ENCODE results near the gene BRINP1. TPM values are rescaled to one million over a fixed set of nuclear protein-coding genes. Genes with fewer than 3 reads are reported as not detected.

BRINP1 gene
- total RNA-seq, 2 experiments from 2014 or later = not detected

DNA sequence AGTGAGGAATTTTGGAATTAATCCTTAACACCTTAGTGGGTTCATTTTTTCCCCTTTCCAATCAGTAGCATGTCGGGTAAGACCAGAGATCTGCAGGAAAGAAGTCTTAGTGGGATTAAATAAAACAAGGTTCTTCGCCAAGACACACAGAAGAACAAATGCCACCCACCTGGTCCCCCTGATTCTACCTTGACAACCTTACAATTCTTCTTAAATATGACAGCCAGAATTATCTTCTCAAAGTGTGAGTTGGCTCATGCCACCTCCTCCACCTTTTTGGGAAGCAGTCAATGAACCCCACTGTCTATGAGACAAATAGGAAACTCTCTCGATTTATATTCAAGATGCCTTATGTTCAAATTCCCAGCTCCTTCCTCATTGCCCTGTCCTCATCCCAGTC, 105.1 kb downstream of the BRINP1 start:
- Mint-ChIP-seq H3K36me3 (ENCODE audit: low read depth) (no peaks in the 10 kb centered on the region), H3K27me3 (no peaks in the 10 kb centered on the region), H3K4me3 (no peak overlapping the region), H3K9me3 (peaks cover 4% of the 10 kb centered on the region), H3K27ac (no peak overlapping the region), H3K4me1 (ENCODE audit: low read depth) (no peaks in the 10 kb centered on the region)
- ChIA-PET CTCF (no interaction called here), POLR2A (no interaction called here)
- no peak for ATAC-seq (ENCODE audit: poor library complexity)
- Histone ChIP-seq H3K36me3 (ENCODE audit: insufficient read depth, low read length) (no peaks in the 10 kb centered on the region), H3K9me3 (ENCODE audit: control insufficient read depth in 1 of 2, insufficient read depth in 1 of 2, low read length in 2 of 2) (peaks cover 0 to 14% of the 10 kb centered on the region in 2 experiments), H3K27me3 (ENCODE audit: control insufficient read depth in 1 of 2, insufficient read depth in 2 of 2, low read length in 2 of 2) (no peaks in the 10 kb centered on the region), H3K4me3 (ENCODE audit: low read length) (no peak overlapping the region), H3K4me1 (ENCODE audit: insufficient read depth, low read length) (no peaks in the 10 kb centered on the region), H3K27ac (ENCODE audit: low read depth in 1 of 2, low read length in 2 of 2) (no peak overlapping the region)
- intact Hi-C loops (cut with DNase I, micrococcal nuclease) = no loop called here
- TF ChIP-seq, protein P1, sequence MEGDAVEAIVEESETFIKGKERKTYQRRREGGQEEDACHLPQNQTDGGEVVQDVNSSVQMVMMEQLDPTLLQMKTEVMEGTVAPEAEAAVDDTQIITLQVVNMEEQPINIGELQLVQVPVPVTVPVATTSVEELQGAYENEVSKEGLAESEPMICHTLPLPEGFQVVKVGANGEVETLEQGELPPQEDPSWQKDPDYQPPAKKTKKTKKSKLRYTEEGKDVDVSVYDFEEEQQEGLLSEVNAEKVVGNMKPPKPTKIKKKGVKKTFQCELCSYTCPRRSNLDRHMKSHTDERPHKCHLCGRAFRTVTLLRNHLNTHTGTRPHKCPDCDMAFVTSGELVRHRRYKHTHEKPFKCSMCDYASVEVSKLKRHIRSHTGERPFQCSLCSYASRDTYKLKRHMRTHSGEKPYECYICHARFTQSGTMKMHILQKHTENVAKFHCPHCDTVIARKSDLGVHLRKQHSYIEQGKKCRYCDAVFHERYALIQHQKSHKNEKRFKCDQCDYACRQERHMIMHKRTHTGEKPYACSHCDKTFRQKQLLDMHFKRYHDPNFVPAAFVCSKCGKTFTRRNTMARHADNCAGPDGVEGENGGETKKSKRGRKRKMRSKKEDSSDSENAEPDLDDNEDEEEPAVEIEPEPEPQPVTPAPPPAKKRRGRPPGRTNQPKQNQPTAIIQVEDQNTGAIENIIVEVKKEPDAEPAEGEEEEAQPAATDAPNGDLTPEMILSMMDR (IDR thresholded peaks at IDR 0.05) = no peak
- no peak for DNase-seq

- Histone ChIP-seq H3K9me3 (ENCODE audit: control insufficient read depth in 1 of 2, insufficient read depth in 1 of 2, low read length in 2 of 2) (peaks cover 0 to 9% of the 10 kb centered on the region in 2 experiments), H3K4me3 (ENCODE audit: low read length) (no peak overlapping the region), H3K4me1 (ENCODE audit: insufficient read depth, low read length) (no peaks in the 10 kb centered on the region), H3K27ac (ENCODE audit: low read depth in 1 of 2, low read length in 2 of 2) (no peak overlapping the region), H3K27me3 (ENCODE audit: control insufficient read depth in 1 of 2, insufficient read depth in 2 of 2, low read length in 2 of 2) (no peaks in the 10 kb centered on the region), H3K36me3 (ENCODE audit: insufficient read depth, low read length) (no peaks in the 10 kb centered on the region)
- no peaks in the 10 kb centered on the region for H3K27me3 Mint-ChIP-seq
- TF ChIP-seq, protein P1 (IDR thresholded peaks at IDR 0.05) = no peak
- DNase-seq = no peak
- intact Hi-C loops (cut with DNase I, micrococcal nuclease) = no loop called here
- no peak overlapping the region for H3K27ac Mint-ChIP-seq
- H3K9me3 Mint-ChIP-seq = peaks cover 2% of the 10 kb centered on the region
- no peak overlapping the region for H3K4me3 Mint-ChIP-seq
- H3K4me1 Mint-ChIP-seq (ENCODE audit: low read depth) = no peaks in the 10 kb centered on the region
- no peak for ATAC-seq (ENCODE audit: poor library complexity)
- H3K36me3 Mint-ChIP-seq (ENCODE audit: low read depth) = no peaks in the 10 kb centered on the region
- ChIA-PET POLR2A (no interaction called here), CTCF (no interaction called here)
These were observed 111.6 kb downstream of the BRINP1 start for GRCh38 chr9:119257592-119257991.

DNA sequence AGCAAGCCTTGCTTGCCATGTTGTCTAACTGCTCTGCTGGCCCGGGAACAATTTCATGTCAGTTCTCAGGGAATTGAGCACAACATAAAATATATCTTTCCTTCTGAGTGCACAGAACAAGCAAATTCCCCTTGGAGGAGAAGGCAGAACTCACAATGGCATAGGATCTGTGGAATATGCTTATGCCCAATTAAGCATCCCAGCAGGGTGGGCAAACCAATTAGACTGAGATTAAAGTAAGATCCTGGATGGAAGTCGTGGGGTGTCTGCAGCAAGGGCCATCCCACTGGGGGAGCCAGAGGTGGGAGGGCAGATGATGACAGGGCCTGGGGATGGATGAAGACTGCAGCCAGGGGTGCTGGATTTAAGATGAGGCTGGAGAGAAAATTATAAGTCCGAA, 114.1 kb downstream of the BRINP1 start:
- Histone ChIP-seq H3K9me3 (ENCODE audit: control insufficient read depth in 1 of 2, insufficient read depth in 1 of 2, low read length in 2 of 2) (peaks cover 0 to 7% of the 10 kb centered on the region in 2 experiments), H3K4me3 (ENCODE audit: low read length) (no peak overlapping the region), H3K27me3 (ENCODE audit: control insufficient read depth in 1 of 2, insufficient read depth in 2 of 2, low read length in 2 of 2) (no peaks in the 10 kb centered on the region), H3K27ac (ENCODE audit: low read depth in 1 of 2, low read length in 2 of 2) (no peak overlapping the region), H3K4me1 (ENCODE audit: insufficient read depth, low read length) (no peaks in the 10 kb centered on the region), H3K36me3 (ENCODE audit: insufficient read depth, low read length) (no peaks in the 10 kb centered on the region)
- Mint-ChIP-seq H3K27me3 (no peaks in the 10 kb centered on the region), H3K27ac (no peak overlapping the region), H3K4me1 (ENCODE audit: low read depth) (no peaks in the 10 kb centered on the region), H3K36me3 (ENCODE audit: low read depth) (no peaks in the 10 kb centered on the region), H3K4me3 (no peak overlapping the region), H3K9me3 (peaks cover 5% of the 10 kb centered on the region)
- CTCF ChIA-PET = interaction anchor here (0.8 kb wide), 1 partner anchor 282 kb away, joined by 4 read pairs; no protein-coding TSS in a partner anchor
- DNase-seq = no peak
- TF ChIP-seq, protein P1 (IDR thresholded peaks at IDR 0.05) = no peak
- POLR2A ChIA-PET = no interaction called here
- intact Hi-C loops (cut with DNase I, micrococcal nuclease) = no loop called here
- no peak for ATAC-seq (ENCODE audit: poor library complexity)

All from CD4-positive, alpha-beta T cell (primary cell).